Left lung (tissue), 10 donors: ENCODE results near the gene WNT9A. TPM values are rescaled to one million over a fixed set of nuclear protein-coding genes. Genes with fewer than 3 reads are reported as not detected.

Experiments
- ATAC-seq: fragments of 200-7000 bp; cut with Tn5 transposase; one replicate; pipeline ENCODE4 v1.9.1; 2020; ENCODE audit warnings: moderate library complexity
- DNase-seq, 4 donors: peaks; one replicate each; pipeline ENCODE4 v3.0.0-alpha.2; 2013 to 2020
- H3K27ac ChIP-seq, 2 donors: fragments of 200-600 bp; sonication (generic) in 1 of 2; one replicate each; pipeline versions ENCODE4 v1.5.0 to v1.8.0; 2020 to 2021
- H3K27me3 ChIP-seq, 2 donors: fragments of 200-600 bp; sonication (generic) in 1 of 2; one replicate each; pipeline versions ENCODE4 v1.5.0 to v1.8.0; 2020 to 2021
- H3K36me3 ChIP-seq, 2 donors: fragments of 200-600 bp; sonication (generic) in 1 of 2; one replicate each; pipeline versions ENCODE4 v1.5.0 to v1.8.0; 2020 to 2021
- H3K4me1 ChIP-seq, 2 donors: fragments of 200-600 bp; one replicate each; pipeline ENCODE4 v1.8.0; 2021
- H3K4me3 ChIP-seq, 2 donors: fragments of 200-600 bp; sonication (generic) in 1 of 2; one replicate each; pipeline versions ENCODE4 v1.5.0 to v1.8.0; 2020 to 2021; ENCODE audit warnings: mild to moderate bottlenecking in 1 of 2
- H3K9me3 ChIP-seq, 2 donors: fragments of 200-600 bp; sonication (generic) in 1 of 2; one replicate each; pipeline versions ENCODE4 v1.5.0 to v1.8.0; 2020 to 2021
- CTCF ChIP-seq, 2 donors: fragments of 200-600 bp; sonication (generic) in 1 of 2; IDR thresholded peaks; one replicate each; pipeline versions ENCODE4 v1.5.0 to v1.8.0; 2021; ENCODE audit warnings: antibody characterized with exemption in 2 of 2
- intact Hi-C, 2 donors: fragments of 100-400 bp; cut with DNase I; formaldehyde crosslinking; loops; one replicate each; pipeline versions ENCODE4 v1.11.2 to v1.14.2; 2022
- polyA plus RNA-seq, 6 donors: library from polyadenylated mRNA; unstranded; fragments of 120-200 nt; gene quantifications; one replicate each; pipeline ENCODE4 v1.2.1, GENCODE V29; 2013; ENCODE audit not compliant: insufficient read length in 6 of 6
- total RNA-seq, 2 donors: library from RNA; stranded (reverse); fragmentation: NEBNext Ultra II Directional; extraction: Animal tissue kit (Norgen Biotek cat#: 25700); gene quantifications; one replicate each; pipeline ENCODE4 v1.2.1, GENCODE V29; 2021
- donor health status: DM: no; HTN: yes; CAD: no.
- donor health status: DM: no; HTN: no; CAD: no.

Gene WNT9A
- total and polyA plus RNA-seq, 8 donors: 2.1 to 8.5 (median 2.9) TPM

- Histone ChIP-seq H3K4me3 (no peak overlapping the region), H3K9me3 (no peaks in the 10 kb centered on the region), H3K36me3 (no peaks in the 10 kb centered on the region), H3K27ac (no peak overlapping the region), H3K4me1 (no peaks in the 10 kb centered on the region), H3K27me3 (no peaks in the 10 kb centered on the region)
- no peak for TF ChIP-seq CTCF (IDR thresholded peaks at IDR 0.05)
- ATAC-seq: no peak
- intact Hi-C loops: no loop called here
- peak in 1 of 4 donors; percentile 51 for DNase-seq
Measured at GRCh38 chr1:227928811-227929375, 18.8 kb downstream of the WNT9A start.

- ATAC-seq (no peak), DNase-seq (peak in 1 of 4 donors; percentile 47)
- H3K27me3 ChIP-seq: no peaks in the 10 kb centered on the region
- no peaks in the 10 kb centered on the region for H3K9me3 ChIP-seq
- H3K27ac ChIP-seq: no peak overlapping the region
- no peaks in the 10 kb centered on the region for H3K36me3 ChIP-seq
- H3K4me3 ChIP-seq: no peak overlapping the region
- intact Hi-C loops: no loop called here
- no peaks in the 10 kb centered on the region for H3K4me1 ChIP-seq
- TF ChIP-seq CTCF (IDR thresholded peaks at IDR 0.05): no peak
Measured at GRCh38 chr1:227927971-227928741, 19.6 kb downstream of the WNT9A start.

GRCh38 chr1:227926896-227927885, 20.5 kb downstream of the WNT9A start:
- H3K4me3 ChIP-seq: no peak overlapping the region
- no peaks in the 10 kb centered on the region for H3K9me3 ChIP-seq
- ATAC-seq: no peak
- no peak overlapping the region for H3K27ac ChIP-seq
- intact Hi-C loops: no loop called here
- H3K36me3 ChIP-seq: no peaks in the 10 kb centered on the region
- peak in 1 of 4 donors; percentile 62 for DNase-seq
- no peak for TF ChIP-seq CTCF (IDR thresholded peaks at IDR 0.05)
- H3K27me3 ChIP-seq: no peaks in the 10 kb centered on the region
- H3K4me1 ChIP-seq: no peaks in the 10 kb centered on the region

DNA sequence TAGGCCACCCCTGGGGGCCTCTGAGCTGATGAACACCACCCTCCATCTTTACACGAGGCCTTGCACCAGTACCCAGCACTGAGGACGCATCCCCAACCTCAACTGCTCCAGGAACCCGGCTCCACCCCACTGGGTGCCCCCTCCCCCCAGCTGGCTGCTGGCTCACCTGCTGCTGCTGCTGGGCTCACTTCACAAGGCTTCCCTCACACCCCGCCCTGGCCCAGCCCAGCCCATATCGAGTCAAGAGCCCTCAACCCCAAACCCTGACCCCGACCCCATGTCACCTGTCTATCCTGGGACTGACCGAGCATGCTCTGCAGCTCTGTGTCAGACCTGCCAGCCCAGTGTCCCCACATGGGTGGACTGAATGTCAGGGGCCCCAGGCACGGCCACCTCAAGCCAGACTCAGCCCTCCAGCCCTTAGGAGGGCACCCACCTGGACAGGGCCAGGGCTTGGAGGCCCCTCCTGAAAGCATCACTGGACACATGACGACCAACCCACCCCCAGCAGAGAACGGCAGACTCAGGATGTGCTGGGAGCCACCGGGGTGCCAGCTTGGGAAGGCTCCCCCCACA, 21.4 kb downstream of the WNT9A start:
- H3K27me3 ChIP-seq: no peaks in the 10 kb centered on the region
- ATAC-seq: no peak
- no peak for TF ChIP-seq CTCF (IDR thresholded peaks at IDR 0.05)
- peak in 1 of 4 donors; percentile 70 for DNase-seq
- H3K4me3 ChIP-seq: no peak overlapping the region
- no peaks in the 10 kb centered on the region for H3K9me3 ChIP-seq
- no peaks in the 10 kb centered on the region for H3K4me1 ChIP-seq
- intact Hi-C loops: no loop called here
- no peak overlapping the region for H3K27ac ChIP-seq
- H3K36me3 ChIP-seq: no peaks in the 10 kb centered on the region
